ENCODE data around the gene KSR2.

Gene KSR2

GRCh38 chr12:117439531-117440001 lies 529.2 kb downstream of the KSR2 start:
- no peak for DNase-seq

DNA sequence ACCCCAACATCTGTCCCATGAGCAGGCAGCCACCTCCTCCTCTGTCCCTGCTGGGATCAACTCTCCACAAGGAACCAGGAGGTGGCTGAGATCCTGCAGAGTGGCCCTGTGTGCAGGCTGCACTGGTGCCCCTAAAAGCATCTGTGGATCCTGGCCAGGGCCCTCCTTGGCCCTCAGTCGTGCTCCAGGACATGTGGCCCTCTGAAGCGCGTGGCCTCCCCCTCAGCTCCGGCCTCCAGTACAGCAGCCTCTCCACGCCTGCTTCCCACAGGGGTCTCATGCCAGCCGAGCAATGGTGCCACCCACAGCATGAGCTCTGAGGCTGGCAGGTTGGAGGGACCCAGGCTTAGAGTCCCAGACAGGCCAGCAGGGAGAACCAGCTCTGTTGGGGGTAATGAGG lies 530.0 kb downstream of the KSR2 start:
- DNase-seq = no peak

- DNase-seq = no peak
These were observed 531.1 kb downstream of the KSR2 start for GRCh38 chr12:117437516-117438255.

GRCh38 chr12:117433878-117434277 lies 534.9 kb downstream of the KSR2 start:
- DNase-seq = no peak

DNA sequence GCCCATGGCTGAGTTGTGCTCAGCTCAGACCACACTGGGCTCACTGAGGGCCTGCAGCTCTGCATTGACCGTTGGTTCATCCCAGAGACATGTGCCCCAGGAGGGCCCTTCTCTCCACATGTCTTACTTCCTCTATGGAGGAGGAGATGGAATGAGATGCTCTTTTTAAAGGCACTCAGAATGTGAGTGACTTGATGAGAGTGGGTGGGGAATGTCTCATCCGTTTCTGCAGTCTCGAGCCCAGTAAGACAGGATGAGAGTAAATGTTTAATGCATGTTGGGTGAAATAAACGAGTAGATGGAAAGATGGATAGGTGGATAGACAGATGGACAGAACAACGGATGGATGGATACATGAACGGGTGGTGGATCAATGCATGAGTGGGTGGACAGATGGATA lies 538.5 kb downstream of the KSR2 start:
- DNase-seq = no peak

DNA sequence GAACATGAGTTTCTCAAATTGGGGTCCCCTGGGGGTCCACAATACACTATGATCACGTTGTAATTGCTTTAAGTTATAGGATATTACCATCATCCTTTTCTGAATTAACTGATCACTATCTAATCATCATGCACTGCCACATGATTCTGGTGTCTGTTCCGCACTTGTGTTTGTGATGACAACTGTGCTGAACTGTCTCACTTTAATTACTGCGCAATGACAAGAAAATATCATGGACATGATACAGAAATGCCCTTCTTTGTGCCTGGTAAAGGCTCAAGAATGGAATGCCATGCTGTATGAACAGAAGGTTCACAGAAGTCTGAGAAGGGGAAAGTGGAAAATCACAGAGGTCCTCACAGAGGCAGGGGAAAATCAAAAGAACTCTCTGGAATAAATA lies 541.6 kb downstream of the KSR2 start:
- no peak for DNase-seq

- no peak for DNase-seq
These were observed 546.8 kb downstream of the KSR2 start for GRCh38 chr12:117421987-117422386.

DNA sequence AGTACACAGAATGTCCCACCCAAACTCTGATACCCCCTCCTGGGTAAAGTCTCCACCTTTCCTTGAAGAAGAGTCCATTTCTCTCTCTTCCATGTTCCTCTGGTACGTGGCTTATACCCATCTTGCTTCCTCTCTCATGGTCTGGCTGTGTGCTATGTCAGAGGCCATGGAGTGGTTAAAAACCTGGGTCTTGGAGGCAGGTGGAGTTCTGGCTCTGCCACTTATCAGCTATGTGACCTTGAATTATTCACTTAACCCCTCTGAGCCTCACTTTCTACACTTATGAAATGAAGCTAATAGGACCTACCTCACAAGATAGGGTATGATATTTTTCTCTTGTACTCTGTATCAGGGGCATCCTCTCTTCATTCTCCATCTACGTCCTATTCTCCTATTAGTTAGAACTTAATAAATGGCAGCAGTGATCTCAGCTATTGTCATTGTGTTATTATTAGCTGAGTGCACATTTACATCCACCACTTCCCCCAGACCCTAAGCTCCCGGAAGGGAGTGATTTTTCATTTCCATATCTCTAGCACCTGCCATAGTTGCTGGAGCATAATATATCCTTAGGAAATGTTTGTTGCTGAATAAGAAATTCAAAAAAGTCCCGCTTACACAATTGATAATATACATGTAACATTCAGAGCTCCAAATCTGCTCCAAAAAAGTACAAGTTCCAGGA lies 547.6 kb downstream of the KSR2 start:
- no peak for DNase-seq

- no peak for DNase-seq
These were observed 551.8 kb downstream of the KSR2 start for GRCh38 chr12:117417004-117417403.

DNA sequence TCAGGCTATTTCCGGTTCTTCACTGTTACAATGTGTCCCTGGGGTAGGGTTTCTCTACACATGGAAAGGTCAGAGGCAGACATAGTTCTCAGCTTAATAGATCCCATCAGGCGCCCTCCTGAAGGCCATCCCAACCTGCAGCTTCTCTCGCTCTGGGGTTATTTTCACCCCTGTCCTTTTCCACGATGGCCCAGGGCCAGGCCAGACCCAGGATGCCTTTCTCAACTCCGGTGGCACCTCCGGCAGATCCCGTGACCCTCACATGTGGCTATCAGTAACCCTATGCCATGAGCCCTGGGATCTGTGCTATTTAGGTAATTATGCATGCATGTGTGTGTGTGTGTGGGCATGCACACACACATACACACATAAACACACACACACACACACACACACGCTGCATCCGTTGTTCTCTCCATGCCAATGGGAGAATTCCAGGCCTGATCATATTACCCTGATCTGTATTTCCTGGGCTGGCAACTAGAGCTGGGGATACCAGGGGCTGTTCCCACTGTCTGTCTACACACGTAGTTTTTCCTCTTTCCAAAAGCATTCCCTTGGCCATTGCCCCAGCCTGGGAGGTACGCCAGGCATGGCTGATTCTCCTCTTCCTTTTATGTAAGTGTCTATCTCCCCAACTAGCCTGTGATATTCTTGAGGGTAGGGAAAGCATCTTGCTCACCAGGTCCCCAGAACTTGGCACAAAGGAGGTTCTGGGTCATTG lies 556.2 kb downstream of the KSR2 start:
- DNase-seq = no peak

DNA sequence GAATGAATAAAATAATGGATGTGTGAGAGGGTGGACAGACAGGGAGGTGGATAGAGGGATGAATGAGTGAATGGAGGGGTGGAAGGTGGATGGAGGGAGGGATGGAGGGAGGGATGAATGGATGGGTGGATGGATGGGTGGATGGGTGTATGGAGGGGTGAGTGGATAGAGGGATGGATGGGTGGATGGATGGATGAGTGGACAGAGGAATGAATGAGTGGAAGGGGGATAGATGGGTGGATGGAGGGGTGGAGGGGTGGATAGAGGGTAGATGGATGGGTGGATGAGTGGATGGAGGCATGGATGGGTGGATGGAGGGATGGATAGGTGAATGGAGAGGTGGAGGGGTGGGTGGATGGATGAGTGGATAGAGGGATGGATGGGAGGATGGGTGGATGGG lies 559.5 kb downstream of the KSR2 start:
- no peak for DNase-seq

DNA sequence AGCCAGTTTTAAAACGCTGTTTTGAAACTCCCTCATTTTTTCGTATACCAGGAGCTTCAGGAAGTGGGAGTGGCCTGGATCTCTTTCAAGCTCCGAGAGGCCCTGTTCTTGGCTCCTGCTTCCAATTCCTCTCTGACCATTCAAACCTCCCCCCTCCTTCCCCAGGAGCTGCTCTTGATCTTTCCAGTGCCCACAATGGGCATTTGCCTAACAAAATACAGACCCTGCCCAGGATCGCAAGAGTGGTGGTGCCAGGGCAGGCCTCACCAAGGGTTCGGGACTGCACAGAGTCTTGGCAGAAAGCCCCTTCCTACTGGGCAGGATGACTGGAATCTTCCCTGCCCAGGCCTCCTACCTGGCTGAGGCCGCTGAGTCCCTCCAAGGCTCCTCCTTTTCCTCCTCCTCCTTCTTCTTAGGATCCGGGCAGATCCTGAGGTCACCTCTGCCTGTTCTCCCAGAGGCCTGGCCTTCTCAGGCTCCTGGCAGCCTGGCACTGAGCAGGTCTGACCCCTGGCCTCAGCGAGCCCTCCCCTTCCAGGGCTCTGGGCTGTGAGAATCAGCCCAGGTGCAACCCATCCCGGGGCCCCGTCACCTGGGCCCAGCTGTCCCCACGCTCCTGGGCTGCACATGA lies 560.5 kb downstream of the KSR2 start:
- DNase-seq = peak; percentile 43

DNA sequence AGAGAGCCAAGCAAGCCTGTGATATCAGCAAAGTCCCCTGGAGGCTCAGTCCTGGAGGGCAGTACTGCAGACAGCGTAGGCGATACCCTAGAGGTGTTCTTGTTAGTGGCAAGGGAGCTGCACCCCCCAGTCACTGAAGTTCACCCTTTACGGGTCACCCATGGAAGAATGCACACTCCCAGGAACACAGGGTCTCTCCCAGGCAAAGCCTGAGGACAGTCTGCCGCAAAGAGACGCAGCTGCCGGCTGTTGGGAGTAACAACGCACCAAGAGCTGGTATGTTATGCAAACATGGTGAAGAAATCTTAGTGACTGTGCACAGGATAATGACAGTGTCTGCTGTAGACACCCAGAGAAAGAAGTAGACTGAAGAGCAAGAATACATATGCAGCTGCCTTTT lies 563.9 kb downstream of the KSR2 start:
- no peak for DNase-seq

DNA sequence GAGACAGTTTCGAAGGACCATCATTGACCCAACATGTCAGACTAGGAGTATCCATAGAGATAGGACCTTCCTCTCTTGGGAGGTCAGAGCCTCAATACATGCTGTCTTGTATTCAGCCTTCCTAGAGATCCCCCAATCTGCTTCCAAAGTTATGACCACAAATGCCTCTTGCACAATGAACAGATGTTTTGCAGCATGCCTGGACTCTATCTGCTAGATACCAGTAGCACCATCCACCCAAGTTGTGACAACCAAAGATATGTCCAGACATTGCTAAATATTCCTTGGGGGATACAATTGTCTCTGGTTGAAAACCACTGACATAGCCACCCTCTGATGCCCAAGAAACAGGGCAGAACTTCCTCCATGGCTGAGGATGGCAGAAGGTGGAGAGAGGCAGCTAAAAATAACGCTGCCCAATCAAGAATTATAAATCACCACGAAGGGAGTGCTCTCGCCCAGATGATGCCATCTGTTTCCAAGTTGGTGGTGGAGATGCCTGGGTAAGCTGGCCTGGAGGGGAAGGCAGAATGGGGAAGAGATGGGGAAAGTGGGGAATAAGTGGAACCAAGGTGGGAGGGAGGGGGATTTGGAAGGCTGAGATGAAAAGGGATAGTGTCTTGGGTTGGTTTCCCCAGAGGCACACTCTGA lies 564.5 kb downstream of the KSR2 start:
- no peak for DNase-seq

- no peak for DNase-seq
These were observed 565.1 kb downstream of the KSR2 start for GRCh38 chr12:117403586-117404139.

Measured in fibroblast of skin of back (primary cell).